Measurements from ENCODE around the gene CASP2.
"Not testable (repeated sequence)": the region's sequence is repeated elsewhere in the genome, so short reads cannot be mapped to it uniquely, and the experiment has no call there.

Gene CASP2

GRCh38 chr7:143263266-143264195, 24.6 kb upstream of the CASP2 start, which contains the start of gene GSTK1:
TSS of gene GSTK1 (plus strand) at chr7:143263441. CDS start at chr7:143263514, 73 bp downstream.
- TF ChIP-seq CTCF (IDR thresholded peaks at IDR 0.05; ENCODE audit: control insufficient read depth, extremely low read depth, insufficient read depth), result no peak
- peak within 1 kb of the TSS; percentile 78 for H3K4me3 ChIP-seq (ENCODE audit: low read depth, low read length)
- no peak for DNase-seq (ENCODE audit: low read depth)

- H3K4me3 ChIP-seq (ENCODE audit: low read depth, low read length), result peak overlapping the region; percentile 78
- DNase-seq (ENCODE audit: low read depth), result not testable (repeated sequence)
These were observed 24.0 kb upstream of the CASP2 start for GRCh38 chr7:143264196-143264568.

- no peak for TF ChIP-seq CTCF (IDR thresholded peaks at IDR 0.05; ENCODE audit: control insufficient read depth, extremely low read depth, insufficient read depth)
- H3K4me3 ChIP-seq (ENCODE audit: low read depth, low read length), result no peak overlapping the region
- DNase-seq (ENCODE audit: low read depth), result no peak
These were observed 23.0 kb upstream of the CASP2 start for GRCh38 chr7:143265017-143265693.

GRCh38 chr7:143269251-143269650, 18.9 kb upstream of the CASP2 start:
- no peak overlapping the region for H3K4me3 ChIP-seq (ENCODE audit: low read depth, low read length)
- no peak for TF ChIP-seq CTCF (IDR thresholded peaks at IDR 0.05; ENCODE audit: control insufficient read depth, extremely low read depth, insufficient read depth)

GRCh38 chr7:143271240-143271639, 16.9 kb upstream of the CASP2 start:
- no peak for DNase-seq (ENCODE audit: low read depth)
- no peak overlapping the region for H3K4me3 ChIP-seq (ENCODE audit: low read depth, low read length)
- TF ChIP-seq CTCF (IDR thresholded peaks at IDR 0.05; ENCODE audit: control insufficient read depth, extremely low read depth, insufficient read depth), result no peak

More at GRCh38 chr7:143269251-143269650, 18.9 kb upstream of the CASP2 start:
- no peak for DNase-seq (ENCODE audit: low read depth)

- no peak for TF ChIP-seq CTCF (IDR thresholded peaks at IDR 0.05; ENCODE audit: control insufficient read depth, extremely low read depth, insufficient read depth)
- no peak for DNase-seq (ENCODE audit: low read depth)
- no peak overlapping the region for H3K4me3 ChIP-seq (ENCODE audit: low read depth, low read length)
These were observed 15.3 kb upstream of the CASP2 start for GRCh38 chr7:143272871-143273270.
